ENCODE data around the gene DENND4A. TPM values are rescaled to one million over a fixed set of nuclear protein-coding genes. Genes with fewer than 3 reads are reported as not detected.

DENND4A gene
- total and polyA plus RNA-seq, 10 of the 15 experiments (the other 5 are each of a cell fraction or from before 2014, with no cell fraction given) = 14.2 to 81.8 (median 34.1) TPM

DNA sequence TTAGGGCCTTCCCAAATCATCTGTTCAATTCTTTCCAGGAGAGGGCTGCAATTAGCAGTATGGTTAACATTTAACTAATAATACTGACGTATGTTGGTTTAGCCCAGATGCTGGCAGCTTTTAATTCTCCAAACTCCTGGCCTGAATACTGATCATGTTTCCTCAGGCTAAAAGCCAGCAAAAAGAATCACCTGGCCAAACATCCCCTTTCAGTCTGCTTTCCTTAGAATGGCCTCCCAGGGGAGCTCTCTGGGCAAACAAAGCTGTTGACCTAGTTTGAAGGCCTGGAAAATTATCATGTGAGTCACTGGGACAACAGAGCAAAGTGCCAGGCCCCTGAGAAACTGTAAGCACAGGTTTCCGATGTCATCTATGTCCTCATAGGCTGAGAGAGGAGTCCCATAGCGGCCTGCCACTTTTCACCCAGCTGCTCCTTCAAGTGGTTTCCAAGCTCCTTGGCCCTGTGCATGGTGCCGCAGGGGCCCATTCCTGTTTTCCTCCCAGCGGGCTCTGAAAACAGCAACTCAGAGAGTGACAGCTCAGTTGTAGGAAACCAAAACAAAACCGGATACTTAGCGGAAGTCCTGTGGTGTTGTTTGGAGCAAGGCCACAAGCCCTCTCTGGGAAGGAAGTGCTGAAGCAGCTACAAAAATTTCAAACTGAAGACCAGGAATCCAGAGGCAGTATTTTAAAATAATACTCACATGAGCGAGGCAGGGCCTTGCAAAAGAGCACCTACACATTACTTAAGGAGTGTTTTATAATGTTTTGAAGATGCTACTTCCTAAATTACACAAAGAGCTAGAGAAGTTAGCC, 40.7 kb upstream of the DENND4A start (continued):
- peak; percentile 25; the same call in 1 of the 2 replicates for TF ChIP-seq MTA2 (IDR thresholded peaks at IDR 0.05; ENCODE audit: low read depth)
- TF ChIP-seq HDAC2 (IDR thresholded peaks at IDR 0.05) = no peak
- no peak for TF ChIP-seq NR2C2 (IDR thresholded peaks at IDR 0.05; ENCODE audit: borderline replicate concordance, control insufficient read depth, insufficient read length, low read depth)
- TF ChIP-seq TAF1 (IDR thresholded peaks at IDR 0.05; ENCODE audit: borderline replicate concordance, low read depth, low read length) = 0 out of 2 replicates have a peak, but pooled peaks have one; percentile 18
- no peak for TF ChIP-seq TCF7 (IDR thresholded peaks at IDR 0.05; ENCODE audit: borderline replicate concordance)
- no peak for TF ChIP-seq SP1 (IDR thresholded peaks at IDR 0.05; ENCODE audit: low read depth, low read length)
- TF ChIP-seq CBFB (IDR thresholded peaks at IDR 0.05; ENCODE audit: low read depth) = no peak
- TF ChIP-seq, protein P1, sequence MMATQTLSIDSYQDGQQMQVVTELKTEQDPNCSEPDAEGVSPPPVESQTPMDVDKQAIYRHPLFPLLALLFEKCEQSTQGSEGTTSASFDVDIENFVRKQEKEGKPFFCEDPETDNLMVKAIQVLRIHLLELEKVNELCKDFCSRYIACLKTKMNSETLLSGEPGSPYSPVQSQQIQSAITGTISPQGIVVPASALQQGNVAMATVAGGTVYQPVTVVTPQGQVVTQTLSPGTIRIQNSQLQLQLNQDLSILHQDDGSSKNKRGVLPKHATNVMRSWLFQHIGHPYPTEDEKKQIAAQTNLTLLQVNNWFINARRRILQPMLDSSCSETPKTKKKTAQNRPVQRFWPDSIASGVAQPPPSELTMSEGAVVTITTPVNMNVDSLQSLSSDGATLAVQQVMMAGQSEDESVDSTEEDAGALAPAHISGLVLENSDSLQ (IDR thresholded peaks at IDR 0.05) = peak; percentile 84
- no peak for TF ChIP-seq KLF5 (IDR thresholded peaks at IDR 0.05; ENCODE audit: partially characterized antibody)
- TF ChIP-seq JUND (IDR thresholded peaks at IDR 0.05; ENCODE audit: low read depth, low read length) = no peak
- no peak for TF ChIP-seq EP300 (IDR thresholded peaks at IDR 0.05; ENCODE audit: borderline replicate concordance in 1 of 2, control insufficient read depth in 1 of 2, low read depth in 2 of 2, low read length in 2 of 2)
- TF ChIP-seq CREM (IDR thresholded peaks at IDR 0.05; ENCODE audit: low read depth) = no peak
- TF ChIP-seq ZSCAN29 (IDR thresholded peaks at IDR 0.05) = no peak
- TF ChIP-seq CHD2 (IDR thresholded peaks at IDR 0.05; ENCODE audit: borderline replicate concordance, low read depth, low read length) = no peak
- TF ChIP-seq EGR1 (IDR thresholded peaks at IDR 0.05; ENCODE audit: borderline replicate concordance in 1 of 2, low read depth in 2 of 2, low read length in 2 of 2) = no peak
- TF ChIP-seq SMC3 (IDR thresholded peaks at IDR 0.05; ENCODE audit: borderline replicate concordance, low read length) = no peak
- TF ChIP-seq HDGF (IDR thresholded peaks at IDR 0.05) = no peak
- no peak for TF ChIP-seq ESRRA (IDR thresholded peaks at IDR 0.05; ENCODE audit: low read length)
- peak; percentile 81 for TF ChIP-seq IKZF1 (conservative IDR thresholded peaks at IDR 0.05)
- no peak for TF ChIP-seq YY1 (IDR thresholded peaks at IDR 0.05; ENCODE audit: low read depth, low read length)
- 0 out of 3 replicates have a peak, but pooled peaks have one; percentile 6 for TF ChIP-seq POU2F2 (IDR thresholded peaks at IDR 0.05; ENCODE audit: borderline replicate concordance, low read depth, low read length)
- peak; percentile 78 for TF ChIP-seq EED (IDR thresholded peaks at IDR 0.05; ENCODE audit: low read depth)
- no peak for TF ChIP-seq KAT2A (conservative IDR thresholded peaks at IDR 0.05; ENCODE audit: control insufficient read depth, low read depth, low read length)
- no peak for TF ChIP-seq YBX1 (IDR thresholded peaks at IDR 0.05)
- TF ChIP-seq, protein P2, sequence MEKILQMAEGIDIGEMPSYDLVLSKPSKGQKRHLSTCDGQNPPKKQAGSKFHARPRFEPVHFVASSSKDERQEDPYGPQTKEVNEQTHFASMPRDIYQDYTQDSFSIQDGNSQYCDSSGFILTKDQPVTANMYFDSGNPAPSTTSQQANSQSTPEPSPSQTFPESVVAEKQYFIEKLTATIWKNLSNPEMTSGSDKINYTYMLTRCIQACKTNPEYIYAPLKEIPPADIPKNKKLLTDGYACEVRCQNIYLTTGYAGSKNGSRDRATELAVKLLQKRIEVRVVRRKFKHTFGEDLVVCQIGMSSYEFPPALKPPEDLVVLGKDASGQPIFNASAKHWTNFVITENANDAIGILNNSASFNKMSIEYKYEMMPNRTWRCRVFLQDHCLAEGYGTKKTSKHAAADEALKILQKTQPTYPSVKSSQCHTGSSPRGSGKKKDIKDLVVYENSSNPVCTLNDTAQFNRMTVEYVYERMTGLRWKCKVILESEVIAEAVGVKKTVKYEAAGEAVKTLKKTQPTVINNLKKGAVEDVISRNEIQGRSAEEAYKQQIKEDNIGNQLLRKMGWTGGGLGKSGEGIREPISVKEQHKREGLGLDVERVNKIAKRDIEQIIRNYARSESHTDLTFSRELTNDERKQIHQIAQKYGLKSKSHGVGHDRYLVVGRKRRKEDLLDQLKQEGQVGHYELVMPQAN (conservative IDR thresholded peaks at IDR 0.05) = 0 out of 2 replicates have a peak, but pooled peaks have one; percentile 29
- TF ChIP-seq, protein P3, sequence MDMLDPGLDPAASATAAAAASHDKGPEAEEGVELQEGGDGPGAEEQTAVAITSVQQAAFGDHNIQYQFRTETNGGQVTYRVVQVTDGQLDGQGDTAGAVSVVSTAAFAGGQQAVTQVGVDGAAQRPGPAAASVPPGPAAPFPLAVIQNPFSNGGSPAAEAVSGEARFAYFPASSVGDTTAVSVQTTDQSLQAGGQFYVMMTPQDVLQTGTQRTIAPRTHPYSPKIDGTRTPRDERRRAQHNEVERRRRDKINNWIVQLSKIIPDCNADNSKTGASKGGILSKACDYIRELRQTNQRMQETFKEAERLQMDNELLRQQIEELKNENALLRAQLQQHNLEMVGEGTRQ (IDR thresholded peaks at IDR 0.05; ENCODE audit: borderline replicate concordance, low read depth, low read length) = no peak
- TF ChIP-seq, protein P4, sequence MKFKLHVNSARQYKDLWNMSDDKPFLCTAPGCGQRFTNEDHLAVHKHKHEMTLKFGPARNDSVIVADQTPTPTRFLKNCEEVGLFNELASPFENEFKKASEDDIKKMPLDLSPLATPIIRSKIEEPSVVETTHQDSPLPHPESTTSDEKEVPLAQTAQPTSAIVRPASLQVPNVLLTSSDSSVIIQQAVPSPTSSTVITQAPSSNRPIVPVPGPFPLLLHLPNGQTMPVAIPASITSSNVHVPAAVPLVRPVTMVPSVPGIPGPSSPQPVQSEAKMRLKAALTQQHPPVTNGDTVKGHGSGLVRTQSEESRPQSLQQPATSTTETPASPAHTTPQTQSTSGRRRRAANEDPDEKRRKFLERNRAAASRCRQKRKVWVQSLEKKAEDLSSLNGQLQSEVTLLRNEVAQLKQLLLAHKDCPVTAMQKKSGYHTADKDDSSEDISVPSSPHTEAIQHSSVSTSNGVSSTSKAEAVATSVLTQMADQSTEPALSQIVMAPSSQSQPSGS (IDR thresholded peaks at IDR 0.05; ENCODE audit: low read length) = no peak

All from GM12878 (cell line).